Breast epithelium (tissue), 4 donors: Measurements from ENCODE around the gene XIRP2. TPM values are rescaled to one million over a fixed set of nuclear protein-coding genes. Genes with fewer than 3 reads are reported as not detected.

Source experiments
- DNase-seq, 2 donors: peaks; one replicate each; pipeline ENCODE4 v3.0.0-alpha.2; 2019; ENCODE audit warnings: low spot score in 2 of 2
- H3K27ac ChIP-seq, 2 donors: fragments of 200-600 bp; sonication (generic) in 1 of 2; one replicate each; pipeline ENCODE4 v1.5.1; 2016 to 2019; ENCODE audit warnings: mild to moderate bottlenecking in 1 of 2
- H3K27me3 ChIP-seq, 2 donors: fragments of 200-600 bp; sonication (generic) in 1 of 2; one replicate each; pipeline versions ENCODE4 v1.5.1 to v1.6.0; 2017 to 2019; ENCODE audit warnings: control low read depth in 1 of 2, mild to moderate bottlenecking in 1 of 2
- H3K36me3 ChIP-seq: fragments of 200-600 bp; one replicate; pipeline ENCODE4 v1.5.1; 2019
- H3K4me1 ChIP-seq, 2 donors: fragments of 200-600 bp; sonication (generic); one replicate each; pipeline ENCODE4 v1.5.1; 2016 to 2019; ENCODE audit warnings: control low read depth in 1 of 2
- H3K4me3 ChIP-seq, 3 donors: fragments of 200-600 bp; sonication (generic); 1 replicate in 2 of 3; 2 replicates in 1 of 3; pipeline ENCODE4 v1.5.1; 2016 to 2019; ENCODE audit warnings: mild to moderate bottlenecking in 3 of 3, moderate library complexity in 2 of 3
- H3K9me3 ChIP-seq, 2 donors: fragments of 200-600 bp; sonication (generic) in 1 of 2; one replicate each; pipeline ENCODE4 v1.5.1; 2016 to 2019; ENCODE audit warnings: control low read depth in 1 of 2
- CTCF ChIP-seq, 3 donors: fragments of 450-650 bp; IDR thresholded peaks; one replicate each; pipeline ENCODE4 v1.5.1; 2016 to 2017; ENCODE audit warnings: antibody characterized with exemption in 3 of 3, mild to moderate bottlenecking in 3 of 3, moderate library complexity in 3 of 3
- POLR2A ChIP-seq: fragments of 450-650 bp; IDR thresholded peaks from one replicate; pipeline ENCODE4 v1.6.1; 2016; ENCODE audit warnings: antibody characterized with exemption, mild to moderate bottlenecking, moderate library complexity
- POLR2AphosphoS5 ChIP-seq, 3 donors: sonication (generic); formaldehyde crosslinking; IDR thresholded peaks; one replicate each; pipeline ENCODE4 v1.6.1; 2017; ENCODE audit warnings: antibody characterized with exemption in 3 of 3
- intact Hi-C: fragments of 100-400 bp; cut with DNase I; formaldehyde crosslinking; loops from one replicate; pipeline ENCODE4 v1.15.1; 2023; ENCODE audit warnings: low total_unique reads
- total RNA-seq, 3 donors: library from RNA; depleted of rRNA; stranded (reverse); fragments of >200 nt; gene quantifications; one replicate each; pipeline ENCODE4 v1.1.0, GENCODE V29; 2016

Gene XIRP2
- total RNA-seq, 3 donors from 2014 or later: not detected

DNA sequence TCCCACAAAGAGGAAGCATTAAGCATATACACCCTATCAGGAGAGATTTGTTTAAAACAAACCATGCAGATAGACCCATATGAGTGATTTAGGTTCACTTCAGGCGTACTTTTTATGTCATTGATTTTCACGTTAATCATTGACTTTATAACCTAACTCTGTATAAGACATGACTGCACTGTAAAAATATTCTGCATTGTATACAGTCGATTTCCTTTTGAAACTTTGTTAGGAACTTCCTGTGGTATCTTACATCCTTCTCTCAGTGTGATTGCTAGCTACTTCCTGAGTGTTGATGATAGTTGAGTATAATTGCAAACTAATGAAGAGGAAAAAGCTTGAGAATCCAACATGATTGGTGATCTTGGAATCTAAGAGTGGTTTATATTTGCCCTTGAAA lies 69.4 kb downstream of the XIRP2 start:
- no peak for TF ChIP-seq POLR2AphosphoS5 (IDR thresholded peaks at IDR 0.05)
- TF ChIP-seq CTCF (IDR thresholded peaks at IDR 0.05): no peak
- no peak for TF ChIP-seq POLR2A
- Histone ChIP-seq H3K27me3 (no peaks in the 10 kb centered on the region), H3K4me3 (no peak overlapping the region), H3K36me3 (no peaks in the 10 kb centered on the region), H3K4me1 (no peaks in the 10 kb centered on the region), H3K9me3 (no peaks in the 10 kb centered on the region), H3K27ac (no peak overlapping the region)
- DNase-seq: no peak
- intact Hi-C loops: no loop called here

DNA sequence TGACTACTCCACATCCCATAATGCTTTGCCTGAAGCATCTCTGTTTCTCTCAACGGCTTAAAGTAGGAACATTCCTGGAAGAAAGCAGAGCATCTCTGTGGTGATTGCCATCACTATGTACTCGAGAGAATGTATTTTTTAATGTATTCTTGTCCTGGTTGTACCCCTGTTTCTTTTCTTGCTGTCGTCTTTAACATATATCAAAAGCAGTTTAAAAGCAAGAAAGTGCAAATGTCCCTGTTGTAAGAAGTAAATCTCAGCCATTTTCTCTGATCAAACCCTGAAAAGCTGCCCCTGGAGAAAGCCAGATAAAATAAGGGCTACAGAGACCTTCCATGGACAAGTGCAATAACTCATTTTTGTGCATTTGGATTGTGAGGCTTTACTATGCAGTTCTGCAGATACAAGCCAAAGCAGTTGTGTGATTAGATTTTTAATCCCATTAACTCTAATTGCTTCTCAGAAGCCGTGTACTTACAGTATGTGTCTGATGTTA lies 70.8 kb downstream of the XIRP2 start:
- no peak overlapping the region for H3K27ac ChIP-seq

GRCh38 chr2:166959556-166959955 lies 71.3 kb downstream of the XIRP2 start:
- intact Hi-C loops: no loop called here
- no peak overlapping the region for H3K27ac ChIP-seq

More for the DNA sequence above, 70.8 kb downstream of the XIRP2 start:
- no peak for DNase-seq
- Histone ChIP-seq H3K9me3 (no peaks in the 10 kb centered on the region), H3K4me1 (no peaks in the 10 kb centered on the region), H3K4me3 (no peak overlapping the region), H3K36me3 (no peaks in the 10 kb centered on the region), H3K27me3 (no peaks in the 10 kb centered on the region)
- no peak for TF ChIP-seq CTCF (IDR thresholded peaks at IDR 0.05)
- intact Hi-C loops: no loop called here

GRCh38 chr2:166960702-166961270 lies 72.5 kb downstream of the XIRP2 start:
- Histone ChIP-seq H3K27me3 (no peaks in the 10 kb centered on the region), H3K36me3 (no peaks in the 10 kb centered on the region), H3K9me3 (no peaks in the 10 kb centered on the region), H3K27ac (no peak overlapping the region), H3K4me3 (no peak overlapping the region), H3K4me1 (no peaks in the 10 kb centered on the region)
- DNase-seq: no peak
- intact Hi-C loops: no loop called here
- TF ChIP-seq CTCF (IDR thresholded peaks at IDR 0.05): no peak
- TF ChIP-seq POLR2AphosphoS5 (IDR thresholded peaks at IDR 0.05): no peak
- no peak for TF ChIP-seq POLR2A

More at GRCh38 chr2:166959556-166959955, 71.3 kb downstream of the XIRP2 start:
- Histone ChIP-seq H3K36me3 (no peaks in the 10 kb centered on the region), H3K4me3 (no peak overlapping the region), H3K27me3 (no peaks in the 10 kb centered on the region), H3K4me1 (no peaks in the 10 kb centered on the region), H3K9me3 (no peaks in the 10 kb centered on the region)
- no peak for DNase-seq
- TF ChIP-seq CTCF (IDR thresholded peaks at IDR 0.05) (no peak), POLR2A (no peak), POLR2AphosphoS5 (IDR thresholded peaks at IDR 0.05) (no peak)

DNA sequence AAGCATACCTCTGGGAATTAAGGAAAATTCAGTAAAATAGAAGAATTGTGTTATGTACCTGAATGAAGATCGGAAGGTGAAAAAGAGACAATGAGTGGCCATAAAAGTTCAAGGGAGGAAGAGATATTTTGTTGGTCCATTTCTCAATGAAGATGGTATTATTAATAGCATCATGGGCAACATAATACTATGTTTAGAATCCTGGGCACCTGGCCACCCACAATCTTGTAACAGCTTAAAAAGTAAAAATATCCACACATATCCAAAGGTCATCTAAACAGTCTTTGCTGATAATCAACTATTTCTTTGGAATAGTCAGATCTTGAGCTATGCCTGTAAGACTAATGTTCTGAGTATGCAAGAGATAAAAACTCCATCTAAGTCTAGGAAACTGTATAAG lies 73.7 kb downstream of the XIRP2 start:
- no peak overlapping the region for H3K27ac ChIP-seq

More for the DNA sequence above, 73.7 kb downstream of the XIRP2 start:
- TF ChIP-seq POLR2AphosphoS5 (IDR thresholded peaks at IDR 0.05) (no peak), POLR2A (no peak), CTCF (IDR thresholded peaks at IDR 0.05) (no peak)
- Histone ChIP-seq H3K27me3 (no peaks in the 10 kb centered on the region), H3K4me3 (no peak overlapping the region), H3K4me1 (no peaks in the 10 kb centered on the region), H3K9me3 (no peaks in the 10 kb centered on the region), H3K36me3 (no peaks in the 10 kb centered on the region)
- intact Hi-C loops: no loop called here
- no peak for DNase-seq
